GM12891 (cell line): Measurements from ENCODE around the gene PITRM1.

Experiments used
- POLR2A ChIP-seq: IDR thresholded peaks from 2 replicates; pipeline ENCODE4 v1.6.1; 2011; ENCODE audit warnings: low read depth, low read length, control low read depth
- POLR2AphosphoS5 ChIP-seq: IDR thresholded peaks from 2 replicates; pipeline ENCODE4 v1.6.1; 2011; ENCODE audit warnings: low read depth, low read length, control low read depth
- TAF1 ChIP-seq: IDR thresholded peaks from 2 replicates; pipeline ENCODE4 v1.6.1; 2011; ENCODE audit warnings: low read depth, low read length, control low read depth

- no peak for TF ChIP-seq POLR2A
- no peak for TF ChIP-seq POLR2AphosphoS5
- TF ChIP-seq TAF1: no peak
These were observed 48.0 kb downstream of the PITRM1 start for GRCh38 chr10:3124412-3125175.
